NCI-H774 (cell line): ENCODE results near the gene ATP6V0E1.

ENCODE experiments used
- DNase-seq: peaks from one replicate; lab custom pipeline; 2025; lab: John Stamatoyannopoulos, UW

ATP6V0E1 gene

GRCh38 chr5:173078878-173079277, 95.3 kb downstream of the ATP6V0E1 start:
- no peak for DNase-seq
